GM04504 (cell line): Measurements from ENCODE around the gene AP2A2.

Source experiments
- DNase-seq: peaks from one replicate; pipeline ENCODE4 v3.0.0-alpha.2; 2012; ENCODE audit warnings: low read depth

The AP2A2 gene

DNA sequence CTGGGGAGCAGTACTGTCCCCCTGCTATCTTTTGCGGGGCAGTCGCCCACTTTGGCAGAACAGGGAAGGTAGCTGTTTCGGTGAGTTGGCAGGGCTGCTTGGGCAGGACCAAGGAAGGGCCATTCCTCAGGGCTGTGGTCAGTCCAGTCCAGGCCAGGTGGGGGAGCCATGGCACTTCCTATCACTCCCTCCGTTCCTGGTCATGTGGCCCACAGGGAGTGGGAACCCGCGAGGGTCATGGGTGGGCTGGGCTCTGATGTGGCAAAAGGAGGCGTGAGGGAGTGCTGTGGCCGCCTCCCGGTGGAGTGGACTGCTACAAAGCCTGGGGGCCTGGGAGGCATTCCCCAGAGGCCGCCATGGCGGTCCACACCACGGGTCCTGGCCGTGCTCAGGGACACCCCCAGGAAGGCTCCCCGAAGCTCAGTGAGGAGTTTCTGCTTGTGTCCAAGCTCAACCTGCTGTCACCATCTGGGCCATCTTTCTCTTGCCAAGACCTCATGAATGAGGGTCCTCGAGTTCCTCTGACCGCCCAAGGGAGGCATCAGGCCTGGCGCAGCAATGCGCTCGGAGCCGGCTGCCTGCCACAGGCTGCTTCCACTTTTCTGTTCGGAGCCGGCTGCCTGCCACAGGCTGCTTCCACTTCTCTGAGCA, 27.0 kb upstream of the AP2A2 start:
- DNase-seq: no peak

DNA sequence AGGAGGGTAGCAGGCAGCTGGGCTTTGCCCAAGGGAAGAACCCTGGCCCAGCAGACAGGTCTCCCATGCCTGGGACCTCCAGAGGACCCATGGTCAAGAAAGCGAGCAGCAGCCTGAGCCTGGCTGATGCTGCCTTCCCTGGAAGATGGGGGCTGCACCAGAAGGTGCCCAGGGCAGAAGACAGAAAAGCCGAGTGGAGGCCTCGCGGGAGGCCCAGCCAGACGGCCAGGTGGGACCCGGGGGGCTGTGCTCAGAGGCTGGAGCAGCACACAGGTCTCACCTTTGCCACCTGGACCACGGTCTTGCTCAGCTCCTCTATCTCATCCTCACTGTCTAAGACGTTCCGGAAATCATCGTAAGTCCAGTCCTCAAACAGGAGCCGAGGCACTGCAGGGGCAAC, 25.9 kb upstream of the AP2A2 start:
- DNase-seq: no peak

DNA sequence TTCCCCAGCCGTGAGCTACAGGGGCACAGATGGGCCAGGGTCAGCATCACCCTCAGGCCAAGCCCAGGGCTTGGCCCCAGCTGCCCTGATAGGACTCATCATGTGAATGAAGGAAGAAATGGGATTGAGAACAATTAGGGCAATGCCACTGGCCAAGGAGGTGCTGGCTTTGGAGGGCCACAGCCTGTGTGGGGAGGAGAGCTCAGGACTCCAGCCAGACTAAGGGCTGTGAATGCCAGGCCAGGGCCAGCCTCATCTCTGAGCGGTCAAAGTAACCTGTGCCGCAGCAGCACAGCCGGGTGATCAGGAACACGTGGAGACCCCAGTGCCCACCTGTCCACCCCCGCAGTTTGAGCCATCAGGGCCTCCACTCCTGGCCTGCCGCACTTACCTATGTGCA, 25.1 kb upstream of the AP2A2 start:
- DNase-seq: no peak

DNA sequence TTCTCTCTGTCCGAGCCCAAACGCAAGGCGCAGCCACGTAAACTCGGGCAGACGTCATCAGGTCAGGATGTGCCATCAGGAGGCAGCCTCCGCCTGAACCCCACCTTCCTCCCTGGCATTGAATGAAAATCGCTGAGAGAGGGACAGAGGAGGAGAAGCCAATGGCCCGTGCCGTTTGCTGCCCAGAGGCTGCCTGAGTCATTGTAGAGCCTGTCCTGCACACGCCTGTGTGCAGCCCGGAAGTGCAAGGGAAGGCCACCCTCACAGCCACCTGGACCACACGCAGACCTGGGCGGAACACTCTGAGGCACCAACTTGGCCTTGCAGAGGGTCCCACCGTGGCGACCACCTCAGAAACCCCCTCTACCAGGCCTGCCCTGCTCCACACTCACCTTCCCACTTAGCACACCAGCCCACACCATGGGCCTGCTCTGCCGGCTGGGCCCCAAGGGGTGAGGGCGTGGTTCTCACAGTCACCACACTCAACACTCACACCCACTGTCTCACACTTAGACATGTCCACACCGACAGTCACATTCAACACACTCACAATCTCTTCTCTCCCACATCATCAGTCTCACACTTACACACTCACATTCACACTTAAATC, 24.1 kb upstream of the AP2A2 start:
- DNase-seq: no peak

DNA sequence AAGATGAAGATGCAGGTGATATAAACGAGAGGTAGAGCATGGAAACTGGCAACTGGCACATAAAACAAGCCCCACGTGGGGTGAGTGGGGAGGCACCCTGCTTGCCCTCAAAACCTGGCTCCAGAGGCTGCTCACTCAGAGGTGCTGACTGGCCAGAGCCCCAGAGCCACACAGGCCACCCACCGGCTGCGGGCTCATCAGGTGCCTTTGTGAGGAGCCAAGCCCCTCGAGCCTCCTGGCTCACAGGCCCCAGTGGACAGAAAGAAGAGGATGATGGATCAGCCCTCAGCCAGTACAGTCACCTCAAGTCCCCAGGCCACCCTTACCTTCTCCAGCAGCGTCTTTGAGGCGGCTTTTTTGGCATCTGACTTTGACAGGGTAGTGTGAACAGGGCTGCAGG, 21.3 kb upstream of the AP2A2 start:
- DNase-seq: no peak

DNA sequence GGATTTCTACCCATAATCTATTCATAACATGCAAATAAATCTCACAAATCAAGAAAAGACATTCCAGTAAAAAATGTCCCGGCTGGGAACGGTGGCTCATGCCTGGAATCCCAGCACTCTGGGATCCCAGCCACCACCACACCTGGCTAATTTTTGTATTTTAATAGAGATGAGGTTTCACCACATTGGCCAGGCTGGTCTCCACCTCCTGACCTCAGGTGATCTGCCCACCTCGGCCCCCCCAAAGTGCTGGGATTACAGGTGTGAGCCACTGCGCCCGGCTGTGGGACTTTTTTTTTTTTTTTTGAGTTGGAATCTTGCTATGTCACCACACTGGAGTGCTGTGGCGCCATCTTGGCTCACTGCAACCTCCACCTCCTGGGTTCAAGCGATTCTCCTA, 19.7 kb upstream of the AP2A2 start:
- DNase-seq: no peak

DNA sequence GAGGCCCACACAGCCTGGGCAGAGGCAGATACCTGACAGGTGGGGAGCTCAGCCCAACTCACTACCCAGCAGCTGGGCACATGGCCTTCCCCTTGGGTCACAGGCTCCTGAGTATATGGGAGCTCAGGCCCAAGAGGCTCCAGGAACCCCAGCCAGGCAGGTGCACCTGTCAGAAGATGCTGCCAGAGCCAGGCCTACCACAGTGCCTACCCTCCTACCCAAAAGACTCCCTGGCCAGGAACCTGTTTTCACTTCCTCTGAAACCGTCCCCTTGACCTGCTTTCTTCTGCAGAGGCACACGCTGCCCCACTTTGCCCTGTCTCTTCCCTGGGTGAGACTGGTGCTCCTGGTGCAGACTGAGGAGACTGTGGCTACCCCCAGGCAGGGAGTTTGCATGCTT, 18.0 kb upstream of the AP2A2 start:
- no peak for DNase-seq

DNA sequence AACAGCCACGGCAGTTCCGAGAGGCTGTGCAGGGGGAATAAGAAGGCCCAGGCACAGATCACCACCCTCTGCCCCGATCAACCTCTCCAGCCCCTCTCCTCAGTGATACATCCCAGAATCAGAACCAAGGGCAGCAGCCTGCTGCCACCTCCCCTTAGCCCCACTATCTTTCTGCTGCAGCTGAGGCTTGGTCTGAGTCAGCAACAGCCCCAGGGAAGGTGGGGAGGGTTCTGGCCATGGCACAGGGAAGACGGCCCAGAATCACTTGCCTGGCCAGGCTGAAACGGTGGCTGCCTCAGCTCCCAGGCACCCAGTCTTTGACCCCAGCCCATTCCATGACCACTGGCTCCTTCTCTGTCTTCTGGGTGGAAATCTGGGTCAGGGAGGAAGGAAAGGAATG, 17.4 kb upstream of the AP2A2 start:
- no peak for DNase-seq

DNA sequence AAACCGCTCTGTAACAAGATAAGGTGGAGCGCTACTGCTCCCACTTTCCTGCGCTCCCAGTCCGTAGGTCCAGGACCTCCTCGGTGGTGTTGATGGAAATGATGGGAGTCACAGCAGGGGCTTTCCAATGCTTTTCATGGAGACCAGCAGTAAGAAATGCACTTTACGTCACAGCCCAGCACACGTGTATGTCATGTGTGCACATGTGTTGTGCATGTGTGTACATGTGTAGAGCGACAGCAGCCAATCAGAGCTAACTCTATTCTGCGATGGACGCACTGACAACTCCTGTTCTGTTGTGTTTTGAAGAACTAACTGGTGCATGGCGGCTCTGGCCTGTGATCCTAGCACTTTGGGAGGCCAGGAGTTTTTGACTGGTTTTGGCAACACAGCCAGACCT, 16.3 kb upstream of the AP2A2 start:
- DNase-seq: no peak

DNA sequence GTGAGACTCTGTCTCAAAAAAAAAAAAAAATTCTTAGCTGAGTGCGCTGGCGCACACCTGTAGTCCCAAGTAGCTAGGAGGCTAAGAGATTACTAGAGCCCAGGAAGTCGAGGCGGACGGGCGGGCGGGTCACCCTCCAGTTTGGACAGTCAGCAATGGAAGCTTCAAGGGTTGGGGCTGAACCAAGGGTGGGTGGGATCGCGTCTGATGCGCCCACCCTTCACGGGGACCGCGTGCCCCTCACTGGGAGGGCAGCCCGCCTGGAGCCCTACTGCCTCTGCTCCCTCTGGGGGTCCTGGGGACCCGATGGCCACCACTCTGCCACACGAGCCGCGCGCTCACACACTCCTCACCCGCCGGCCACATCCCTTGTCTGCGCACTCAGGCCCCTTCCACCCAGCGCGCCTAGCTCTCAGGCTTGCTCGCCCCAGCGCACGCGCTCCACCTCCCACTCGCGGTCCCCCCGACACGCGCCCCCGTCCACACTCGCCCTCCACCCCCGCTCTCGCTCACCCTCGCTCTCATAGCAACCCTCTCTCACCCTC, 15.6 kb upstream of the AP2A2 start:
- DNase-seq: no peak

DNA sequence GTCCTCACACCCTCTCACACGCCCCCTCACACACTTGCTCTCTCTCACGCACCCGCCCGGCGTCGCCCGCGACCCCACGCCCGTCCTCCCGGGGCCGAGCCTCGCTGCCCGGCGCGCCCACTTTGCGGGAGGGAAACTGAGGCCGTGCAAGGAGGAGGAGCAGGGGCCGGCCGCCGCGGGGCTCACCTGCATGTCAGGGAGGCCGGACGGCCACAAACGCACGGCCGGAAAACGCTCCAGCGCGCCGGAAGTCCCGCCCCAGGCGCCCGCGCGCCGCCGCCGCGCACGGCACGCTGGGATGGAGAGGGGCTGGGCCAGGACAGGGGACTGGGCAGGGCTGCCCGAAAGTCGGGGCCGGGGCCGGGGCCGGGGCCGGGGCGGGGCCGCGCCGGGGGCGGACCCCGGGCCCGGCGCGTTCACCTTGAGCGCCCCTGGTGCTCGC, 15.1 kb upstream of the AP2A2 start, which contains the start of gene CHID1:
TSS of gene CHID1 (minus strand) at position 222 of the 442 bp plus-strand sequence. CDS start 5,994 bp downstream, outside the sequence.
- no peak for DNase-seq

DNA sequence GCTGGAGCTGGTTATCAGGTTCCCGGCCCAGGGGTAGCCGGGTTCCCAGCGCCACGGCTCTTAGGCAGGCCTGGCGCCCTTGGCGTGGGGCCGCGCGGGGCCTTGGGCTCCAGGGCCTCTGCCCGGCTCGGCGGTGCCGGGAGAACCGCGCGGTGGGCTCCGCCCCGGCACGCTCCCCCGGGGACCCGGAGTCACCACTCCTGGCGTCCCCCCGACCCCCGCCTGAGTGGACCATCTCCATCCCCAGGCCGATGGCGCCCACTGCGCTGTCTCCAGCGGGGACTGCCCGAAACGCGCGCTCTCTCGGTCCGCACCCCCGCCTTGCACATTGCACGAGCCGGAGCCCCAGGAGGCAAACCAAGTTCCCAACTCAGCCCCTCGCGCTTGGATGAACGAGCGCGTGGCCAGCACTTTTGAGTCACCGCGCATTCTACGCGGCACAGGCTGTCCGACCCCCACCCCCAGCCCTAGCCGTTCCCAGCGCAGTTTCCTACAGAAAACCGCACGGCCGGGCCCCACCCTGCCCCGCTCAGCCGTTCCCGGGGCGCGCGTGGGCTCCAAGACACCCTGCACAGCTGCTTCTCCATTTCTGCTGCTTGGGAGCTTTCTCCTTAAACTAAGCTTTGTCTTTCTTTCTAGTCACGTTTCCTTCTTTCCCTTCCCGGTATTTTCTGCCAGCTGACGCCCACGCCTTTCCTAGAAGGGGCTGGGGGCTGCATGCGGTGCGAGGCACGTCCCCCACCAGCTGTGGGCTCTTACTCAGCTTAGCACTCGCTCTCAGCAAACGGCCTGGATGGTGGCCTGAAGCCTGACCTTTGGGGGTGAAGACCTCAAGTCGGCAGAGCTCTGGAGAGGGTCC, 14.4 kb upstream of the AP2A2 start:
- DNase-seq: no peak

DNA sequence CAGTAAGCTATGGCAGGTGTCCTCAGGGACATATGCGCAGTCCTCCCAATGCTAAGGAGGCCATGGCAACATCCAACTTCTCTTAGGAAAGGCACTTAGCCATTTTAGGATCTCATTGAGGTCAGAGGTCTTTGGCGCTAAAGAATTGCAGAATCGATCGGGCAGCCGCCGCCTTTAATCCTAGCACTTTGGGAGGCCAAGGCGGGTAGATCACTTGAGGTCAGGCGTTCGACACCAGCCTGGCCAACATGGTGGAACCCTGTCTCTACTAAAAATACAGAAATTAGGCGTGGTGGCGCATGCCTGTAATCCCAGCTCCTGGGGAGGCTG, 13.8 kb upstream of the AP2A2 start:
- DNase-seq: no peak

DNA sequence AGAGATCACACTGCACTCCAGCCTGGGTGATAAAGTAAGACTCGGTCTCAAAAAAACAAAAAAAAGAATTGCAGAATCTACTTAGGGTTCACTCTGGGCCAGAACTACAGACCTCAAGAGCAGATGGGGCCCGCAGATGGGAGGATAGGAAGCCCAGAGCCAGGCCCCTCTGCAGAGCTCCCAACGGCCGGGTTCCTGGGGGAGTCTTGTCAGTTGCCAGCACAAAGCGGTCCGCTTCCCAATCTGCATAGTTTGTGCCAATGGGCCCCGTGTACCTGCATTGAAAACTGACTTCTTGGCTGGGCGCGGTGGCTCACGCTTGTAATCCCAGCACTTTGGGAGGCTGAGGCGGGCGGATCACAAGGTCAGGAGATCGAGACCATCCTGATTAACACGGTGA, 13.4 kb upstream of the AP2A2 start:
- no peak for DNase-seq

DNA sequence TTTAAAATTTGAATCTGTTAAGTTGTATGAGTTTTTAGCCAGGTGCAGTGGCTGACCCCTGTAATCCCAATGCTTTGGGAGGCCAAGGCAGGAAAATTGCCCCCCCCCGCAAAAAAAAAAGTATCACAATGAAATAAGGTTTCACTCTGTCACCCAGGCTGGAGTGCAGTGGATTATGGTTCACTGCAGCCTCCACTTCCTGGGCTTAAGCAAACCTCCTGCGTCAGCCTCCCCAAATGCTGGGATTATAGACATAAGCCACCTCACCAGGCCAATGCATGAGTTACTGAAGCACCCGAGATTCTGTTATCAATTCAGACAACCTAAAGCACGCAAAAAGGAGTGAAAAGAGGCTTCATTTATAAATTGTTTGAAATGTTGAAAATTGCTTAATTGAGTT, 12.6 kb upstream of the AP2A2 start:
- DNase-seq: no peak

DNA sequence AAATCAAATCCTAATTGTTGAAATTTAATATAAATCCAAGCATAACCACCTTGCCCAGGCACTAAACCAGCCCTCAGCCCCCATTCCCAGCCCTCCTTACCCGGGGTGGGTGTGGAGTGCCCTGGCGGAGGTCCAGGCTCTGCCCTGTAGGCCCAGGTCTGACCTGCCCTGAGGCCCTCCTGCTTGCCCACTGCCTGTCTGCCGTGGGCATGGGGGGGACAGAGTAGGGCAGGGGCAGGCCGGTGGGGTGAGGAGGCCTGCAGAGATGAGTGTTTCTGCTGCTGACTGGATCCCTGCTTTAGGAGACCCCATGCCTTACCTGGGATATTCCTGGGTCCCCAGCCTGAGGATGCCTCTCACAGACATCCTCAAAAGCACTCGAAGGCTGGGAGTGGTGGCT, 11.5 kb upstream of the AP2A2 start:
- DNase-seq: no peak

DNA sequence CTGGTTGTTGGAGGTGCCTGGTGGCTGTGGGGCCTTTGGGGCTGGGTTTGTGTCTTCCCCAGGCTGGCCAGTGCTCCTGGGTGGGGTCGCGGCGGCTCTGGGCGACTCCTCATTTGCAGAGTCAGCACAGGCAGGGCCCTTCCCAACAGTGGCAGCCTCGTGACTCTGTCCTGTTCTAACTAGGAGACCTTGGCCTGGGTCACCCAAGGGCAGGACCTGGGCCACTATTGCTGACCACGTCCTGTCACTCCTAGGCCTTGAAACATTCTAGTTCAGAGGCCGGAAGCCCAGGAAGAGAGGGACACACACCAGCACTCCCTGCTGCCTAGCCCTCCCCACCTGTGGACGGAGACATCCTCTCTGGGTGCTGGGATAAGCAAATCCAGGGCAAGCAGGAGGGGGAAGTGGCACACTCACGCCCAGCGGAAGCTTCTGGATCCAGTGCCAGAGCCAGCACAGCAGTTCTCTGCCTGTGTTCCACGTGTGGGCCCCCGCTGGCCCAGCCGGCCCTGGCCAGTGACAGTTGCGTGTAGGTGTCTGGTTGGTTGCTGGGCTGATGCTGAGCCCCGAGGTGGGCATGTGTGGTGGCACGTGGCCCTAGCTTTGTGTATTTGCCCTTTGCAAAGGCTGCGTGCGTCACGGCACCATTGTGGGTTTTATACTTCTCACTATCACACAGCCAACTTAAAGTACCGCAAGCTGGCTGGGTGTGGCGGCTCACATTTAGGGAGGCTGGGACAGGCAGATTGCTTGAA, 10.7 kb upstream of the AP2A2 start:
- no peak for DNase-seq

DNA sequence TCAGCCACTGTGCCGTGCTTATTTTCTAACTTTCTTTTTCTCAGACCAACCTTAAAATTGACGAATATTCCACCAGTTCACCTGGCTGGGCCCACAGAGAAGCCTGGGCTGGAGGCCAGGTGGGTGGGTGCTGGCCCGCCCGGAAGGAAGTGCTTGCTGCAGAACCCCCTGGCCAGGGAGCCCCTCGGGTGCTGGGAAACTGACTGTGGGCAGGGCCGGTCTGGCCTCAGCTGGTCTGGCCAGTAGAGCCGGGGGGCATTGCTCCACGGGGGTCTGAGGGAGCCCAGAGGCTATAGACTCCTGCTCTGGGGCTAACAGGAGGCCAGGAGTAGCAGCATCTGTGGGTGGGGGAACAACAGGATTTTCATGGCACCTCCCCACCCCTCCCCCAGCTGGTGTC, 8.2 kb upstream of the AP2A2 start:
- no peak for DNase-seq

DNA sequence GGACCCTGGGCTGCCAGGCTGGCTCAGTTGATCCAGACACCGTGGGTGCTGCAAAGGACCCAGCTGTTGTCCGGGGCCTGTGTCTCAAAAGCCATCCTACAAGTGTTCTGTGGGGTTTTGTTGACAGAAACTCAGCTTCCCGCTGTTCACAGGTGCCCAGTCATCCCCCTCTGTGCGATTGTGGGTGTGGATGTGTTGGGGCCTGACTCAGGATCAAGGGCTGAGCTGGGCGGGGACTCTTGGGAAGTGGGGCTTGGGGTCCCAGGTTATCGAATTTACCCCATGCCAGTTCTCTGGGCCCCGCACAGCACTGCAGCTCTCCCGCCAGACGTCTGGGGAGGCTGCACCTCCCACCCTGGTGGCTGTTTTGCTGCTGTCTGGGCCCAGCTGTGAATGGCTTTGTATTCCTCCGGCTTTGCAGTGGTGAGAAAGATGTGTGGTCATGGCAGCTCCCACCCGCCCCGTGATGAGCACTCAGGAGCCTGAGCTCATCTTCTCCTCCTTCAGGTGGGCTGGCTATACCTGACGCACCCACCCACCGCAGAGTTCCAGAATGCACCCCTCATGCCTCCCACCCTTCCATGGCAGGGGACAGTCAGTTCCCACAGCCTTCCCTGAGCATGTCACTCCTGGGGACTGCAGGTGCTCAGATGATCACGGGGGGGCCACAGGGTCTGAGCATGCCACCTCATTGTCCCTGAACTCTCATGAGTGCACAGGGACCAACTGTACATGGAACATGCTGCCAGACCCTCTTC, 3.6 kb upstream of the AP2A2 start:
- DNase-seq: no peak

DNA sequence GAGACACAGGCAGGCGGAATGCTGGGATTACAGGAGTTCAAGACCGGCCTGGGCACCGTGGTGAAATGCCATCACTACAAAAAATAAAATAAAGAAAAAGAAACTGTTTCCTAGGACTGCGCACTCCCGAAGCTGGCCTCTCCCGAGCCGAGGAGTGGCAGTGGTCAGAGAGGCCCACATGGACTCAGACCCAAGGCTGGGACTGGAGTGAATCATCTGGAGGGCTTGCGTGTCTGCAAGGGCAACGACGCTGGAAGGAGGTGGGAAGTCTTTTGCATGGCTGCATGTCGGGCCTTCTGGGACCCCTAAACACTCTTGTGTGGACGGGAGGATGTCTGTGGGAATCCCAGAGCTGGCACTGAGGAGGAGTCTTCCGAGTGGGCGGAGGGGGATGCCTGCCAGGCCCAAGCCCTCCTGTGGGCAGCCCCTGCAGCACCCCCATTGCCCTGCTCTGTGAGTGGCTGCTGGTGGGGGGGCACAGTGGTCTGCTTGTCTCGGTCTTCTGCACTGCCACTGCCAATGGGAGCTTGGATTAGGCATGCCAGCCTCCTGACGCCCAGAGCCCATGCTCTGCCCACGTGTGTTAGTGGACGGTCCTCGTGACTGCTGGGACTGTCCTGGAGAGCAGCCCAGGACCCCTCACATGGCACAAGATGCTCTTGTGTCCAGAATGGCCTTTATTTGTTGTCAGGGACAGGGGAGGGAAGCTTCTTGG, 1.8 kb upstream of the AP2A2 start:
- no peak for DNase-seq
